ENCODE results near the gene PLEKHA7.
"Not testable (repeated sequence)": the region's sequence is repeated elsewhere in the genome, so short reads cannot be mapped to it uniquely, and the experiment has no call there.

Gene PLEKHA7

DNA sequence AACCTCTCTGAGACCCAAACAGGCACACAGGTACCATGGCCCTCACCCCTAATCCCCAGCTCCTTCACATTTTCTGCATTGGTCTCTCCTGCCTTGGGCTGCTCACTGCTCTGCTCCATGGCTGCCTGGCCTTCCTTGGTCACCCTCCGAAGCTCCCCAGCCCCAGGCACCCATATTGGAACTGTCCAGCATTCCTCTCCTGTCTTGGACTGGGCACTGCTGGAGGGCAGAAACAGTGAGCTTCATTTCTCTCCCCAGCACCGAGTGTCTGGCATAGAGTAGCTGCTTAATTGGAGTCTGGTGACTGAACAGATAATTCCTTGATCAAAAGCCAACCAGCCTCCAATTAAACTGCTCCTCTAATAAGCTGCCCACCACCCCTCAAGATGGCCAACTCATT, 13.2 kb downstream of the PLEKHA7 start:
- H3K36me3 ChIP-seq (ENCODE audit: control insufficient read depth, insufficient read depth, low read length), result no peaks in the 10 kb centered on the region
- H3K27me3 ChIP-seq (replicated peaks; ENCODE audit: control insufficient read depth, insufficient read depth, low read length), result no peaks in the 10 kb centered on the region
- DNase-seq (ENCODE audit: extremely low read depth, insufficient read length), result no peak
- no peak overlapping the region for H3K4me3 ChIP-seq (replicated peaks; ENCODE audit: low read depth, low read length)
- TF ChIP-seq, protein P1, sequence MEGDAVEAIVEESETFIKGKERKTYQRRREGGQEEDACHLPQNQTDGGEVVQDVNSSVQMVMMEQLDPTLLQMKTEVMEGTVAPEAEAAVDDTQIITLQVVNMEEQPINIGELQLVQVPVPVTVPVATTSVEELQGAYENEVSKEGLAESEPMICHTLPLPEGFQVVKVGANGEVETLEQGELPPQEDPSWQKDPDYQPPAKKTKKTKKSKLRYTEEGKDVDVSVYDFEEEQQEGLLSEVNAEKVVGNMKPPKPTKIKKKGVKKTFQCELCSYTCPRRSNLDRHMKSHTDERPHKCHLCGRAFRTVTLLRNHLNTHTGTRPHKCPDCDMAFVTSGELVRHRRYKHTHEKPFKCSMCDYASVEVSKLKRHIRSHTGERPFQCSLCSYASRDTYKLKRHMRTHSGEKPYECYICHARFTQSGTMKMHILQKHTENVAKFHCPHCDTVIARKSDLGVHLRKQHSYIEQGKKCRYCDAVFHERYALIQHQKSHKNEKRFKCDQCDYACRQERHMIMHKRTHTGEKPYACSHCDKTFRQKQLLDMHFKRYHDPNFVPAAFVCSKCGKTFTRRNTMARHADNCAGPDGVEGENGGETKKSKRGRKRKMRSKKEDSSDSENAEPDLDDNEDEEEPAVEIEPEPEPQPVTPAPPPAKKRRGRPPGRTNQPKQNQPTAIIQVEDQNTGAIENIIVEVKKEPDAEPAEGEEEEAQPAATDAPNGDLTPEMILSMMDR (IDR thresholded peaks at IDR 0.05; ENCODE audit: insufficient read depth, low read length, poor library complexity, severe bottlenecking), result no peak

DNA sequence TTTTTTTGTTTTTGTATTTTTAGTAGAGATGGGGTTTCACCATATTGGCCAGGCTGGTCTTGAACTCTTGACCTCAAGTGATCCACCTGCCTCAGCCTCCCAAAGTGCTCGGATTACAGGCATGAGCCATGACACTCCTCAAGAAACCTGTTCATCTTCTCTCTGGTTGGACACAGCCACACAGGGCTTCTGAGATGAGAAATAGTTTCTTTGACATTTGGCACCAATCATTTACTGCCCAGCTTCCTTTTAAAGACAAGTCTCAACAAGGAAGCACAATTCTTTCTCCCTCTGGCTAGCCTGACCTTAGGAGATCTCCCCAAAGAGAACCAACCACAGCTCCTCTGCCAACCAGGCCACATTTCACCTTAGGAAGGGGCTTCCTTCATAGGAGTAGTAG, 14.0 kb downstream of the PLEKHA7 start:
- H3K27me3 ChIP-seq (replicated peaks; ENCODE audit: control insufficient read depth, insufficient read depth, low read length); H3K4me3 ChIP-seq (replicated peaks; ENCODE audit: low read depth, low read length); H3K36me3 ChIP-seq (ENCODE audit: control insufficient read depth, insufficient read depth, low read length); DNase-seq (ENCODE audit: extremely low read depth, insufficient read length): not testable (repeated sequence)

DNA sequence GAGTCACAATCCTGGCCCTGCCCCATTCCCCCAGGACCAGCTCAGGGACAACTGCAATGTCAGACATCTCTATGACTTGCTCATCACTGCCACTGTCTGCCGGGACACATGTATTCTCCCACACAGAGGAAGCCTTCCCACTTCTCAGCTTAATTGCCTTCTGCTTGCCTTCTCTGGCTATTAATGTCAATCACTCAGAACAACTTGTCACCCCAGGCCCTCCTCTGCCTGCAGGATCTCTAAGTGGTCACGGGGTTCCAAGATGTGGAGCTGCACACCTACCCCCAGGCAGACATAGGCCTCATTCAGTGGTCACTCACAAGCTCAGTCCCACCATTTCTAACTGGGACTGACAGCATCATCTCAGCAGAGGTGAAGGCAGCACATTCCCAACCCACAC, 15.1 kb downstream of the PLEKHA7 start:
- TF ChIP-seq, protein P1 (IDR thresholded peaks at IDR 0.05; ENCODE audit: insufficient read depth, low read length, poor library complexity, severe bottlenecking), result no peak
- DNase-seq (ENCODE audit: extremely low read depth, insufficient read length), result no peak

DNA sequence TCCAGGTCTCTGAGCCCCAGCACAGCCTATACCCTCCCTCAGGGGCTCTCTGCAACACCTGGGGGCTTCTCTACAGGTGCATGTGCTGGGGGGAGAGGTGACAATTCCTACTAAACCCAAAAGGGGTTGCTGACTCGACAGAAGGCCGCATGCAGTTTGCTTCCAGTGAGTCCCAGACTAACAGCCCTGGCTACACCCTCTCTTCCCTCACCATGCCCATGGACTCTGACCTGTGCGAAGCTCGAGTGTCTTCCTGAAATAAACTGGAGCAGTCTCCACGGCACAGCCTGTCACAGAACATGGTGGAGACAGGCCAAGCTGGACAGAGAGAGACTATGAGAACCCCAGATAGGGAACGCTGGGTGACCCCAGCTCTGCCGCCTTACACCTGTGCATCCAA, 16.6 kb downstream of the PLEKHA7 start:
- H3K27me3 ChIP-seq (replicated peaks; ENCODE audit: control insufficient read depth, insufficient read depth, low read length), result no peaks in the 10 kb centered on the region
- H3K4me3 ChIP-seq (replicated peaks; ENCODE audit: low read depth, low read length), result no peak overlapping the region
- TF ChIP-seq, protein P1 (IDR thresholded peaks at IDR 0.05; ENCODE audit: insufficient read depth, low read length, poor library complexity, severe bottlenecking), result no peak
- no peaks in the 10 kb centered on the region for H3K36me3 ChIP-seq (ENCODE audit: control insufficient read depth, insufficient read depth, low read length)
- no peak for DNase-seq (ENCODE audit: extremely low read depth, insufficient read length)

More for the DNA sequence above, 15.1 kb downstream of the PLEKHA7 start:
- no peaks in the 10 kb centered on the region for H3K36me3 ChIP-seq (ENCODE audit: control insufficient read depth, insufficient read depth, low read length)
- no peaks in the 10 kb centered on the region for H3K27me3 ChIP-seq (replicated peaks; ENCODE audit: control insufficient read depth, insufficient read depth, low read length)
- no peak overlapping the region for H3K4me3 ChIP-seq (replicated peaks; ENCODE audit: low read depth, low read length)

DNA sequence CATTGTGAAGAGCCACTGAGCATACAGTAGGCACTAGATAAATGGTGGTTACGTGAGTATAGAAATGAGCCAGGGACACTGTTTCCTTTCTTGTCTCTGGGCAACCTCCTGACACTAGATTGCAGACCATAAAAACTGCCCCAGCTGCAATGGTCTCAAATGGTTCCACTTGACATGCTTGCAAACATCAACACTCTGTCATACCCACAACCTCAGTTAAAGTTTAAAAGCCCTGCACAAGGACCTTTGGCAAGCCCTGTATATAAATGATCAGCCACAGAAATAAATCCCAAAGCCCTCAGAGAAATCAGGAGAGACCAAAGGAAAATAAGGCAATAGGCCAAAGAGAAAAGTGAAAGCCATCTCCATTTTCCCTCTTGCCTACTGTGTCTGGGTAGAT, 20.7 kb downstream of the PLEKHA7 start:
- Histone ChIP-seq H3K36me3 (ENCODE audit: control insufficient read depth, insufficient read depth, low read length) (no peaks in the 10 kb centered on the region), H3K4me3 (replicated peaks; ENCODE audit: low read depth, low read length) (no peak overlapping the region), H3K27me3 (replicated peaks; ENCODE audit: control insufficient read depth, insufficient read depth, low read length) (no peaks in the 10 kb centered on the region)
- TF ChIP-seq, protein P1 (IDR thresholded peaks at IDR 0.05; ENCODE audit: insufficient read depth, low read length, poor library complexity, severe bottlenecking), result no peak
- no peak for DNase-seq (ENCODE audit: extremely low read depth, insufficient read length)

DNA sequence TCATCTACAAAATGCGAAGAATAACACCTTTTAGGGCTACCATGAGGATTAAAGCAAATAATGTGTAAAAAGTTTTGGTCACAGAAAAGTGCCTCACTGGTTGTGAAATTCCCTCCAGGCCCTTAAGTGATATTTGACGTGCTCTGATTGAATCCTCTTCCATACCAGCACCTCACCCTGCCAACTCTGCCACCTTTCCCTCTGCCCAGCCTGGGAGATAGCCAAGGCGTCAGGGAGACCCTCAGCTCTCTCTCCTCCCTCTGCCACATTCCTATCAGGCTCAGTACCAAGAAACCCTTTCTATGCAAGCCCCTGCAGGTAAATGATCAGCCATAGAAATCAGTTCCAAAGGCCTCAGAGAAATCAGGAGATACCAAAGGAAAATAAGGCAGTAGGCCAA, 21.4 kb downstream of the PLEKHA7 start:
- TF ChIP-seq, protein P1 (IDR thresholded peaks at IDR 0.05; ENCODE audit: insufficient read depth, low read length, poor library complexity, severe bottlenecking), result no peak

More for the DNA sequence above, 21.4 kb downstream of the PLEKHA7 start:
- H3K36me3 ChIP-seq (ENCODE audit: control insufficient read depth, insufficient read depth, low read length), result no peaks in the 10 kb centered on the region
- no peak for DNase-seq (ENCODE audit: extremely low read depth, insufficient read length)
- no peaks in the 10 kb centered on the region for H3K27me3 ChIP-seq (replicated peaks; ENCODE audit: control insufficient read depth, insufficient read depth, low read length)
- no peak overlapping the region for H3K4me3 ChIP-seq (replicated peaks; ENCODE audit: low read depth, low read length)

Measured in GM06990 (cell line).